GM18498 (cell line): ENCODE measurements around the gene SPIN2A.
"Not testable (repeated sequence)": the region's sequence is repeated elsewhere in the genome, so short reads cannot be mapped to it uniquely, and the experiment has no call there.

ENCODE experiments used
- ATAC-seq: cut with Tn5 transposase; IDR thresholded peaks from one replicate; pipeline ENCODE4 v1.9.1; 2021; ENCODE audit warnings: mild to moderate bottlenecking, moderate library complexity; ENCODE audit not compliant: unreplicated experiment

SPIN2A gene

DNA sequence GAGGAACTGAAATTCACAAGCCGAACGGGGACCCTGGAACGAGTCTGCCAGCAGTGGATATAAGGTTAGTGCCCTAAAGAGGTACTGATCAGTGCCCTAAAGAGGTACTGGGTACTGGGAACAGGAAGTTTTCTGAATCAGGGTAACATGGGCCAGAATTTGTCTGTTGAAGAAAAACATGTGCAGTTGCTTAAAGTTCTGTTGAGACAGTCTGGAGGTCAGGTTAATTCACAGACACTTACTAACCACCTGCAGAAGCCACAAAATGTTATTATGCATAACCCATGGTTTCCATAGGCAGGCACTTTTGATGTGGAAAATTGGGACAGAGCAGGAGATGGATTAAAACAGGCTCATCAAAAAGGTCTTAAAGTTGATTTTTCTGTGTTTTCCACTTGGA is 33.7 kb downstream of the SPIN2A start:
- no peak for ATAC-seq

DNA sequence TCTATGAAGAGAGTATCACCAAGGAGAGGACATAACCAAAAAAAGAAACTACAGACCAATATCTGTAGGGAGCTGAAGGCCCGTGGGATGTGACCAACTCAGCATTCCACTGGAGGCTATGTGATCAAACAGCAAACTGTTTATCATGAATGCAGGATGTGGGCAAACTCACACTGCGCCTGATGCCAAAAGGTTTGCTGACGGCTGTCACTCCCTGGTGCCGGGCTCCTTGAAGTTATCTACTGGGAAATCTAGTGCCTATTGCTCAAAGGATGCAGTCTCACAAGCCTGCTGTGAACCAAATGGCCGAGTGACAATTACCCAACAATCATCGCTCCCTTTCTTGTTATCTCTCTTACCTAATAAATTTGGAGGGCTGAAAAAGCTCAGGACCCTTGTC is 34.3 kb downstream of the SPIN2A start:
- not testable (repeated sequence) for ATAC-seq
